C4-2B (cell line): ENCODE measurements around the gene IQGAP2.

Source experiments
- CTCF ChIP-seq: fragments of 450-650 bp; conservative IDR thresholded peaks from 2 replicates; pipeline ENCODE4 v1.5.1; 2017; ENCODE audit warnings: mild to moderate bottlenecking
- ZFX ChIP-seq: fragments of 450-650 bp; IDR thresholded peaks from 2 replicates; pipeline ENCODE4 v1.6.1; 2017

- no peak for TF ChIP-seq CTCF
- TF ChIP-seq ZFX, result no peak
These were observed 320.8 kb downstream of the IQGAP2 start for GRCh38 chr5:76723906-76724305.
